Measurements from ENCODE around the gene PBRM1.

PBRM1 gene

DNA sequence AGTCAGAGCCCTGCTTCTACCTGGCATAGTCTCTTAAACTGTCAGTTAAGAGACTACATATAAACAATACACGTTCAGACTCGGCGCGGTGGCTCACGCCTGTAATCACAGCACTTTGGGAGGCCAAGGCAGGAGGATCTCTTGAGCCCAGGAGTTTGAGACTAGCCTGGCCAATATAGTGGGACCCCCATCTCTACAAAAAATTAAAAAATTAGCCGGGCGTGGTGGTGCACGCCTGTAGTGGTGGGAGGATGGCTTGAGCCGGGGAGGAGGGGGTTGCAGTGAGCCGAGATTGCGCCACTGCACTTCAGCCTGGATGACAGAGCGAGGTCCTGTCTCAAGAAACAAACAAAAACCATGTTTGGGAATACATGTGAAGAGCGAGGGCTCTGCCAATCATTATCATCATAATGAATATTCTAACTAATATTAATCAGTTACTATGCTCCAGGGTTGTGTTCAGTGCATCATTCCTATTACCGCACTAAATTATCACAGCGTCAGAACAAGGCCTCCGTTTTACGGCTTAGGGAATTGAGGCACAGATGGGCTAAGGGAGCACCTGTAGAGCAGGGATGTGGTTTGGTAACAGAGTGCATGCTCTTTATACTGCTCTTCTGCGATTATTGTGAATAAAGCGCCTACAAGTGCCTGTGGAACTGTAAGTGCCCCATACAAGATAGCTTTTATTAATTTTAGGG, 150.2 kb downstream of the PBRM1 start:
- no peak overlapping the region for H3K27ac ChIP-seq (ENCODE audit: low read length)
- peak overlapping the region; percentile 27 to 31 for H3K4me3 ChIP-seq (ENCODE audit: low read length in 2 of 2)
- peaks cover 0 to 4% of the 10 kb centered on the region in 2 donors for H3K36me3 ChIP-seq (ENCODE audit: control insufficient read depth in 2 of 2, insufficient read depth in 2 of 2, low read length in 2 of 2)
- H3K27me3 ChIP-seq (ENCODE audit: control insufficient read depth in 1 of 2, insufficient read depth in 2 of 2, low read length in 2 of 2) = no peaks in the 10 kb centered on the region
- no peaks in the 10 kb centered on the region for H3K9me3 ChIP-seq (ENCODE audit: control insufficient read depth in 2 of 2, low read length in 2 of 2)
- H3K9ac ChIP-seq (ENCODE audit: low read length in 2 of 2) = no peak overlapping the region
- H3K4me1 ChIP-seq (ENCODE audit: control insufficient read depth, insufficient read depth, low read length) = peaks cover 49% of the 10 kb centered on the region

DNA sequence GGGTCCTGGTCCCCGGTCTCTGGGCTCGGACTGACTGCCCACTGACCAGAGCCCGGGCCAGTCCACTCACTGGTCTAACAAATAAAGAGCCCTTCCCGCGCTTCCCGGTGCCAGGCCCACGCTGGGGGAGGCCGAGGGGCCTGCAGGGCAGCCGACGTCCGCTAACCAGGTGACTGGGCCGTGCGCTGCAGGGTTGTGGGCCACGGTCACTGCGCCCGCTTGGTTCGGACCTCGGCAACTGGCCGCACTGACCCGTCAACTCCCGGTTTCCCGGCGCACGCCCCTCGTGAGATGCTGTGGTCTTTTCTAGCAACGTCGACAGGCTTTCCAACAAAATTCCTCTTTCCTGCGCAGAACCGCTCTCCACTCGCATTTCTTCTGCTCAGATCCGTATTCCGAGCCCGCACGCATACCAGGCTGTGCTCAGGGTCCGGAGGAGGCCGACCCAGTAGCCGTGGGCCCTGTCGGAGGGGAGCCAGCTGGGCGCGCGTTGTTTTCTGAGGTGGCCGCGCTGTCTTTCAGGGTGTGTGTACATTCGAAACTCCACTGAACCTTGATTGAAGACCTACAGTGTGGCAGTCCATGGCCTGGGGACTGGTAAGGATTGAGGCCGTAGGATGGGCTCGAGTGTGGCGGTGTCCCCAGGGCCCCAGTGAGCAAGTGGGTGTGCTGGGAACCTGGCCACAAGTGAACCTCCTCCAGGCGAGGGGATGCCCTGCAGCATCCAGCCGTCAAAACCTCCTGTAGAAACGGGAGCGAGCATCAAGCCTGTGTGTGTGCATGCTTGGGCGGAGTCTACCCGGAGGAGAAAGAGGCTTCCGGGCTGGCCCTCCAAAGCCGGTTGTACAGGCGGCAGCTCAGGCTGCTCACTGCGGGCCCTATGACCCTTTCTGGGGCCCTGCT, 151.2 kb downstream of the PBRM1 start:
- H3K27ac ChIP-seq (ENCODE audit: low read length) = peak overlapping the region; percentile 41
- no peaks in the 10 kb centered on the region for H3K9me3 ChIP-seq (ENCODE audit: control insufficient read depth in 2 of 2, low read length in 2 of 2)
- H3K4me1 ChIP-seq (ENCODE audit: control insufficient read depth, insufficient read depth, low read length) = peaks cover 49% of the 10 kb centered on the region
- H3K27me3 ChIP-seq (ENCODE audit: control insufficient read depth in 1 of 2, insufficient read depth in 2 of 2, low read length in 2 of 2) = no peaks in the 10 kb centered on the region
- H3K4me3 ChIP-seq (ENCODE audit: low read length in 2 of 2) = peak overlapping the region; percentile 44 to 74
- peak overlapping the region; percentile 30 to 55 for H3K9ac ChIP-seq (ENCODE audit: low read length in 2 of 2)
- no peaks in the 10 kb centered on the region for H3K36me3 ChIP-seq (ENCODE audit: control insufficient read depth in 2 of 2, insufficient read depth in 2 of 2, low read length in 2 of 2)

DNA sequence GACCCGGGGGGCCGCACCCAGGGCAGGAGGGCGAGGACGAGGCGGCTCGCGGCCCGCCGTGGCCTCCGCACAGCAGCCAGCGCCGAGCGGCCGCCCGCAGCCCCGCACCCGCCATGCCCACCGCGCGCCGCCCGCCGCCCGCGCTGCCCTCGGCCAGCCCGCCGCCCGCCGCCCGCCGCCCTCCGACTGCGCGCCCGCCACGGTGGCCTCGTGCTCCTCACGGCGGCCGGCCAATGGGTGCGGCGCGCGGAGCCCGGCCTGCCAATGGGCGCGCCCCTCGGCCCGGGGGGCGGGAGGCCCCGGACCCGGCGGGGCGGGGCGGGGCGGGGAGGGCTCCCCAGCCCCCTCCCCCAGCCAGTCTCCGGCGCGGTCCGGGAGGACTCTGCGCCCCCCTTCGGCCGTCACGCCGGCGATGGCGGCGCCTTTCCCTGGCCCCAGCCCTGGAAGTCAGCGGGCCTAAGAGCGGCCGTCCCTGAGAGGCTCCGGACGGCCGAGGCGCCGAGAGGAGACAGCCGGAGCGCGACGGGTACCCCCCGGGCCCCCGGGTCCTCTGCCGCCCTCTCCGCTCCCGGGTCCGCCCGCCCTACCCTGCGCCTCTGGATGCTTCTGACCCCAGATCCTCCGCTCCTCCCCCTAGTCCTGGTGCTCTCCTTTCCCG, 152.0 kb downstream of the PBRM1 start, which contains the start of gene NT5DC2:
Gene NT5DC2 (minus strand): TSS at position 235 of the 658 bp plus-strand sequence. CDS start 120 bp downstream, at position 115.
- Histone ChIP-seq H3K9ac (ENCODE audit: low read length in 2 of 2) (peak within 1 kb of the TSS; percentile 30 to 55), H3K9me3 (ENCODE audit: control insufficient read depth in 2 of 2, low read length in 2 of 2) (no peaks in the 10 kb centered on the region), H3K27me3 (ENCODE audit: control insufficient read depth in 1 of 2, insufficient read depth in 2 of 2, low read length in 2 of 2) (no peaks in the 10 kb centered on the region), H3K4me3 (ENCODE audit: low read length in 2 of 2) (peak within 1 kb of the TSS; percentile 44 to 74), H3K36me3 (ENCODE audit: control insufficient read depth in 2 of 2, insufficient read depth in 2 of 2, low read length in 2 of 2) (peaks cover 0 to 2% of the 10 kb centered on the region in 2 donors), H3K4me1 (ENCODE audit: control insufficient read depth, insufficient read depth, low read length) (peaks cover 43% of the 10 kb centered on the region), H3K27ac (ENCODE audit: low read length) (peak within 1 kb of the TSS; percentile 41)

DNA sequence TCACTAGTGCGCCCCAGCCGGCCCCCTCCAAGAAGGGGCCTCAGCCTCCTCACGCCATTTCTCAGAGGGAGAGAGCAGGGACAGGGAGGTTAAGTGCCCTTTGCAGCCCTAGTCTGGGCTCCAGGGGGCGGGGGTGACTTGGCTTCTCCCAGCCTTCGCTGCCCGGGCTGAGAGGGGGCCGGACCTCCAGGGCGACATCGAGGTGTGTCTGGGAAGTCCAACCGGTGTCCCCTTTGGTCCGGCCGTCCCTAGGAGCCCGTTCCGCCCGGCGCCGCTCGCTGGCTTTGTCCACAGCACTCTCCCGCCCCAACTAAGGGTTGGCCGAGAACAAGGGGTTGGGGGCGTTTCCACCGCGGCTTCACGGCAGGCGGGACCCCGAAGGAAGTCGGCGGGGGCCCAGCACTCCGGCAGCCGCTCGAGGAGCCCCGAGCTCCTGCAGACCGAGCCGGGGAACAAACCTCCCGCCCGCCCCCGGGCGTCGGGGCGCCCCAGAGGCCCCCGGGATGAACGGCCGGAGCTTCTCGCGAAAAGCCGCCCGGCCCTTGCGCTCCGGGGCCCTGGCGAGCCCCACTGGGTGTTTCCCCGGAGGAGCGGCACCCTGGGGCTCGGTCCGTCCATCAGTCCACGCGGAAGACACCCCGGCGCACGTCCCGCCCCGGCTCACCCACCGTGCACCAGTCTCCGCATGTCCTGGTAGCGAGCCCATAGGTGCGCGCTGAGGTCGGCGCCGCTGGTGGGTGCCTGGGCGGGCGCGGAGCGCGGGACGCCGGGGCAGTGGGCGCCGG, 152.7 kb downstream of the PBRM1 start:
- Histone ChIP-seq H3K27ac (ENCODE audit: low read length) (no peak overlapping the region), H3K4me1 (ENCODE audit: control insufficient read depth, insufficient read depth, low read length) (peaks cover 35% of the 10 kb centered on the region)

DNA sequence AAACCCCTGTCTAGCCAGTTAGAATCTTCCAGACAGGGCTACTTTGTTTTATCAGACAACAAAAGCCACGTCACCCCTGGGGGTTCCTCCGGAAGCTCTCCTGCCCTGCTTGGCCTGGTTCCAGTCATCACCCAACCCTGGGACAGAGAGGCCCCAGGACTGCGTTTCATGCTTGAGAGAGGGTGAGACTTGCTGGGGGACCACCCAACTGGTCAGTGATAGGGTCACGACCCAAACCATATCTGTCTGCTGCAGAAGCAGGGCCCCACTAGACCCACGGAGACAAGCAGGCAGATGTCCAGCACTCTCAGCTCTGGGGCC, 153.2 kb downstream of the PBRM1 start:
- Histone ChIP-seq H3K9ac (ENCODE audit: low read length in 2 of 2) (no peak overlapping the region), H3K9me3 (ENCODE audit: control insufficient read depth in 2 of 2, low read length in 2 of 2) (no peaks in the 10 kb centered on the region), H3K4me1 (ENCODE audit: control insufficient read depth, insufficient read depth, low read length) (peaks cover 30% of the 10 kb centered on the region), H3K4me3 (ENCODE audit: low read length in 2 of 2) (peak overlapping the region in 1 of 2 donors; percentile 69), H3K27ac (ENCODE audit: low read length) (no peak overlapping the region), H3K27me3 (ENCODE audit: control insufficient read depth in 1 of 2, insufficient read depth in 2 of 2, low read length in 2 of 2) (no peaks in the 10 kb centered on the region), H3K36me3 (ENCODE audit: control insufficient read depth in 2 of 2, insufficient read depth in 2 of 2, low read length in 2 of 2) (peaks cover 0 to 5% of the 10 kb centered on the region in 2 donors)

More for the DNA sequence above, 152.7 kb downstream of the PBRM1 start:
- no peak overlapping the region for H3K9ac ChIP-seq (ENCODE audit: low read length in 2 of 2)
- peak overlapping the region; percentile 5 to 69 for H3K4me3 ChIP-seq (ENCODE audit: low read length in 2 of 2)
- no peaks in the 10 kb centered on the region for H3K27me3 ChIP-seq (ENCODE audit: control insufficient read depth in 1 of 2, insufficient read depth in 2 of 2, low read length in 2 of 2)
- peaks cover 0 to 2% of the 10 kb centered on the region in 2 donors for H3K36me3 ChIP-seq (ENCODE audit: control insufficient read depth in 2 of 2, insufficient read depth in 2 of 2, low read length in 2 of 2)
- no peaks in the 10 kb centered on the region for H3K9me3 ChIP-seq (ENCODE audit: control insufficient read depth in 2 of 2, low read length in 2 of 2)

DNA sequence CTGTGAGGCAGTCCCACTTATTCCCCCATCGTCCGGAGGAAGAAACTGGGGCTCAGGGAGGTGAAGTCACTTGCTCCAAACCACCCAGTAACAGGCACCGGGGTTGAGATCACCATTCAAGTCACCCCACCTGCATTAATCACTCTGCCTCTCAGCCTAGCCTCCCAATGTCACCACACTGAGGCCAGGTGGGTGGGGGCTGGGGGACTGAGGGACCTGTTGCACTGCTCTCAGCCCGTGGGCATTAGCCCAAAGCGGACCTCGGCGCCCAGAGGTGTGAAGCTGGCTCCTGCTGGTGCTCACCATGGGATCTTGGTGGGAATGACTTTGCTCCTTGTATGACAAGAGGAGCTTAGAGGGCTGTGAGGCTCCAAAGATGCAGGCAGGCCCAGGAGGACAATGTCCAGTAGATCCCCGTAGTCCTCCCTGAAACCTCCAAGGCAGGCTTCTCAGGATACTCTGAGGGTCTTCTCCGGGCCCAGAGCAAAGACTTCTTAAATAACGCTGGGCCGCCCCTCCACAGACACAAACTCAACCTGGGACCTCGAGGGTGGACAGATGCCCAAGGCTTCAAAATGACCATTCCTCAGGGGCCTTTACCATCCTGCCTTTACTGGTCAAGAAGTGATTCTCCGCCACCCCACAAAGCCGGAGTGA, 153.7 kb downstream of the PBRM1 start:
- H3K9me3 ChIP-seq (ENCODE audit: control insufficient read depth in 2 of 2, low read length in 2 of 2) = no peaks in the 10 kb centered on the region
- H3K36me3 ChIP-seq (ENCODE audit: control insufficient read depth in 2 of 2, insufficient read depth in 2 of 2, low read length in 2 of 2) = peaks cover 0 to 6% of the 10 kb centered on the region in 2 donors
- no peaks in the 10 kb centered on the region for H3K27me3 ChIP-seq (ENCODE audit: control insufficient read depth in 1 of 2, insufficient read depth in 2 of 2, low read length in 2 of 2)
- peak overlapping the region in 1 of 2 donors; percentile 69 for H3K4me3 ChIP-seq (ENCODE audit: low read length in 2 of 2)
- H3K9ac ChIP-seq (ENCODE audit: low read length in 2 of 2) = no peak overlapping the region
- H3K4me1 ChIP-seq (ENCODE audit: control insufficient read depth, insufficient read depth, low read length) = peaks cover 27% of the 10 kb centered on the region
- peak overlapping the region; percentile 24 for H3K27ac ChIP-seq (ENCODE audit: low read length)

DNA sequence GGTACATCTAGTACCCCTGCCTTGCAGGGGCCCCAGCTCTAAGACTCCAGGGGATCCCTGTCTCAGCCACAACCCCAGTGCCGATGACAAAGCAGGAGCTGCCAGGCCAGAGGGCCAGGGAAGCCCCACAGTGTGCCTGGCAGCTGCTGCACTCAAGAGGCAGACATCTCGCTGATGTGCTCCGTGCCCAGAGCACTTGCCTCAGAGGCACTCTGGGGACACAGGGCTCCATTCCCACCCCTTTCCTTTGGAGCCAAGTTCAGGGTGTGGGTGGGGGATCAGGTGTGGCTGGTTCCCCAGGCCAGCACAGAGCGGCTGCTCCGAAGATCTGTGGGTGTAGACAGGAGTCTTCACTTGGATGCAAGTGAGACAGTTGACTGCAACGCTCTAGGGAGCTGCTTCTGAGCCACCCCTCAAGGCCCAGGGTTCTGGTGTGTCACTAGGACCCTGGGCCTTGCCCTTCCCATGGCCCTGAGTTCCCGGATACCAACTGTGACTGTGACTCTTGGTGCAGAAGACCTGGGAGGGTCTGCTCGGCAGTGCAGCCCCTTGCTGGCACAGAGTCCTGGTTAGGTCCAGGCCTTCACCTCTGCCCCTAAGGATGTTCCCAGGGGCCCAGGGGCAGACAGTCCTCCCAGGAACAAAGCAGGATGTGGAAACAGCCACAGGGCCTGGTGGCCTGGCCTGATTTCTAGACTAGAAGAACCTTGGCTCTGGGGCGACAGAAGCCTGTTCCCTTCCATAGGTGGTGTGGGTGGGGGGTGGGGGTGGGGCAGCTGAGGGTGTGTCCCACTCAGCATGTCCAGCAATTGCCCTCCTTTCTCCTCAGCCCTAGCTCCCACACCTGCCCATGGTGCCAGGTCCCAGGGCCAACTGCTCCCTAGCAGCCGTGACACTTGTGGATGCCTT, 154.5 kb downstream of the PBRM1 start:
- Histone ChIP-seq H3K4me3 (ENCODE audit: low read length in 2 of 2) (no peak overlapping the region), H3K36me3 (ENCODE audit: control insufficient read depth in 2 of 2, insufficient read depth in 2 of 2, low read length in 2 of 2) (peaks cover 0 to 6% of the 10 kb centered on the region in 2 donors), H3K27me3 (ENCODE audit: control insufficient read depth in 1 of 2, insufficient read depth in 2 of 2, low read length in 2 of 2) (no peaks in the 10 kb centered on the region), H3K9ac (ENCODE audit: low read length in 2 of 2) (no peak overlapping the region), H3K27ac (ENCODE audit: low read length) (peak overlapping the region; percentile 24), H3K4me1 (ENCODE audit: control insufficient read depth, insufficient read depth, low read length) (peaks cover 22% of the 10 kb centered on the region), H3K9me3 (ENCODE audit: control insufficient read depth in 2 of 2, low read length in 2 of 2) (no peaks in the 10 kb centered on the region)

DNA sequence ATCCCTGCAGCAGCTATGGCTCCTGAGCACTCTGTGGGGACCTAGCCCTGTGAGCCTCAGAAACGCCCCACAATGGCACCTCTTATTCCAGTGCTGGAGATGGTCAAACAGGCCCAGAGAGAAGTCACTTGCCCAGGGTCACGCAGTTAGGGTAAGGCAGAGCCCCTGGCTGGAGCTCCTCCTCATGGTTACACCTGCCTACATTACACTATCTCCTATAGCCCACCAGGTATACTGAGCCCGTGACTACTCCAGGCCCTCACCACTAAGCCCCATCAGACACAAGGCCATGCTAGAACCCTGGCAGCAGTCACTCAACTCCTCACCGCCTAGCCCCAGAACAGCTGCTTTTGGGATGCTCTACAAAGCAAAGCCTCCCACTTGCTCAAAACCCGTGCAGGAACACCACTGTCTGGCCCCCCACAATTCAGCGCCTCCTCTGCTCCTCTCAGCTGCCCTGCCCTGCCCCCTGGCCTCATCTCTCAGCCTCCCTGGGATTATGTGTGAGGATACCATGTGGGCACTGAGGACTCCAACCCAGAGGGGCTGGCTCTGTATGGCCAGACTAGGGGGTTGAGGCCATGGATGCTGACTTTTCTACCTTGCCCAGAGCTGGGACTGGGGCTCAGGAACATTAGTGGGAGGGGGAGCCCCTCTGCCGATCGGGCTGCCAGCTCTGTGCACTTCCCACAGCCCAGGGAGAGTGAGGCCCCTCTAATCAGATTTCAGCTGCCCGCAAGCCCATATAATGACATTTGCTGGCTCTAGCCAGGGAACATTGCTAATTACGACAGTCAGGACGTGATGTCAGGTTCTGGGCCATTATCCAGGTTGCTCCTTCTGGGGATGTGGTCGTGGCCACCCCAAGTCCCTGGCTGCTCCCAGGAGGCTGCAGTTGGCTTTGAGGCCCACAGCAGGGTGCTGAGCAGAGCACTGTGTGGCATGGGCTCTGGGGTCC, 156.1 kb downstream of the PBRM1 start:
- H3K27me3 ChIP-seq (ENCODE audit: control insufficient read depth in 1 of 2, insufficient read depth in 2 of 2, low read length in 2 of 2) = no peaks in the 10 kb centered on the region
- H3K9ac ChIP-seq (ENCODE audit: low read length in 2 of 2) = no peak overlapping the region
- H3K36me3 ChIP-seq (ENCODE audit: control insufficient read depth in 2 of 2, insufficient read depth in 2 of 2, low read length in 2 of 2) = peaks cover 0 to 6% of the 10 kb centered on the region in 2 donors
- no peak overlapping the region for H3K27ac ChIP-seq (ENCODE audit: low read length)
- H3K9me3 ChIP-seq (ENCODE audit: control insufficient read depth in 2 of 2, low read length in 2 of 2) = no peaks in the 10 kb centered on the region
- no peak overlapping the region for H3K4me3 ChIP-seq (ENCODE audit: low read length in 2 of 2)
- peaks cover 24% of the 10 kb centered on the region for H3K4me1 ChIP-seq (ENCODE audit: control insufficient read depth, insufficient read depth, low read length)
